H1 (cell line): Measurements from ENCODE around the gene SLC6A2. TPM values are rescaled to one million over a fixed set of nuclear protein-coding genes. Genes with fewer than 3 reads are reported as not detected.

Experiments used
- GABPA ChIP-seq: IDR thresholded peaks from 2 replicates; pipeline ENCODE4 v1.6.1; 2011; ENCODE audit warnings: mild to moderate bottlenecking, low read length, moderate library complexity, borderline replicate concordance; ENCODE audit not compliant: insufficient read depth
- GTF2F1 ChIP-seq: IDR thresholded peaks from 2 replicates; pipeline ENCODE4 v1.6.1; 2012; ENCODE audit warnings: low read depth, low read length, improper control_type of control experiment, borderline replicate concordance
- SIN3A ChIP-seq, 2 experiments: IDR thresholded peaks in 1 of 2; conservative IDR thresholded peaks in 1 of 2; 2 replicates each; pipeline ENCODE4 v1.6.1; 2011 to 2012; ENCODE audit warnings: low read length in 2 of 2, improper control_type of control experiment in 1 of 2, low read depth in 1 of 2, mild to moderate bottlenecking in 1 of 2
- TAF7 ChIP-seq: optimal IDR thresholded peaks from 2 replicates; pipeline ENCODE3; 2011; ENCODE audit warnings: low read depth, mild to moderate bottlenecking, inconsistent platforms, low read length, moderate library complexity, borderline replicate concordance
- TBP ChIP-seq: IDR thresholded peaks from 2 replicates; pipeline ENCODE4 v1.6.1; 2011; ENCODE audit warnings: low read depth, low read length, improper control_type of control experiment
- TCF12 ChIP-seq: IDR thresholded peaks from 2 replicates; pipeline ENCODE4 v1.6.1; 2011; ENCODE audit warnings: low read depth, mild to moderate bottlenecking, low read length
- polyA plus RNA-seq, 7 experiments: library from polyadenylated mRNA; depleted of rRNA in 3 of 7; stranded (reverse) in 5 of 7; unstranded in 2 of 7; fragments of >200 nt in 5 of 7; fragments of 200-250 nt in 2 of 7; gene quantifications; 1 replicate in 5 of 7; 2 replicates in 1 of 7; 4 replicates in 1 of 7; pipeline versions ENCODE4 v1.2.1 to v1.2.3, GENCODE V29; 2011 to 2013; ENCODE audit warnings: missing spikeins in 2 of 7, mixed read lengths in 2 of 7
- total RNA-seq: library from RNA; stranded (reverse); fragmentation: NEBNext Ultra II Directional; extraction: Animal tissue kit (Norgen Biotek cat#: 25700); gene quantifications from 2 replicates; pipeline ENCODE4 v1.2.1, GENCODE V29; 2021
- TF ChIP-seq, protein P1 (sequence below): IDR thresholded peaks from 2 replicates; pipeline ENCODE4 v1.6.1; 2012; ENCODE audit warnings: low read length, inconsistent platforms

SLC6A2 gene
- total and polyA plus RNA-seq, 2 of the 8 experiments (the other 6 are each of a cell fraction or from before 2014, with no cell fraction given), result 0.35 TPM; not detected in 1

DNA sequence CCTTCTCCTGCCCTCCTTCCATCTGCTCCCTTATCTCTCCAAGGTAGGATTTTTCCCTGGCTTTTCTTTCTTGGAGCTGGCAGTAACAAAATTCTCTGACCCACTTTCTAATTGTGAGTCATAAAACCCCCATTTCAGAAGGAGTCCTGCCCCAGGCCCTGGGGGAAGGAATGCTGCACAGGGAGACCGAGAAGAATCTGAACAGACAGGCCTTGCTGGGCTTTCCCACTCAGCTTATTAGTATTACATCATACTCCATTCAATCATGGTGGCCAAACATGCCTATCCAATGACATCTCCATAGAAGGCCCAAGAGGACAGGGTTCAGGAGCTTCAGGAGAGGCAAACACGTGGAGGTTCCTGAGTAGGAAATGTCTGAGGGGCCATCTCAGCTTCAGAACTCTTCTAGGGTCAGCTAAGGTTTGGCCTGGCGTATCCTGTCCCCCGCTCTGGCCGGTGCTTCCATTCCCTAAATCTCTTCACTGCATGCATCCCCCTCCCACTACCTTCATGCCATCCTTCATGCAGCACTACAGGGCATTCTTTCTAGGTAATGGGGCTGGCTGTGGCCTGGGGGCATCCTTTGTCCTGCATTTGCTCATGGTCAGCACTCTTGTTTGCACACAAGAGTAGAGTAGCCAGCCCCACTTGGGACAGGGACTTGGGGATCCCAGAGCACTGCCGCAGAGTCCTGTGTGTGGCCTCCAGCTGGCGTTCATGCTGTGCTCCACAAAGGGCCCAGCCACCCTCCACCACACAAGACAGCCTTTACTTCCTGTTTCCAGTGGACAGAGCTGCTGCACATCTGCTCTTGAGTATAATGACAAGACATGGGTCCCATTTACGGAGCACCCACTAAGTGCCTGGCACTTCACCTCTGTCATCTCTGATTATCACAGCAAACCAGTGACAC is 8.2 kb downstream of the SLC6A2 start (continued):
- TF ChIP-seq, protein P1, sequence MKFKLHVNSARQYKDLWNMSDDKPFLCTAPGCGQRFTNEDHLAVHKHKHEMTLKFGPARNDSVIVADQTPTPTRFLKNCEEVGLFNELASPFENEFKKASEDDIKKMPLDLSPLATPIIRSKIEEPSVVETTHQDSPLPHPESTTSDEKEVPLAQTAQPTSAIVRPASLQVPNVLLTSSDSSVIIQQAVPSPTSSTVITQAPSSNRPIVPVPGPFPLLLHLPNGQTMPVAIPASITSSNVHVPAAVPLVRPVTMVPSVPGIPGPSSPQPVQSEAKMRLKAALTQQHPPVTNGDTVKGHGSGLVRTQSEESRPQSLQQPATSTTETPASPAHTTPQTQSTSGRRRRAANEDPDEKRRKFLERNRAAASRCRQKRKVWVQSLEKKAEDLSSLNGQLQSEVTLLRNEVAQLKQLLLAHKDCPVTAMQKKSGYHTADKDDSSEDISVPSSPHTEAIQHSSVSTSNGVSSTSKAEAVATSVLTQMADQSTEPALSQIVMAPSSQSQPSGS, result no peak
- TF ChIP-seq TAF7 (no peak), GABPA (no peak), TCF12 (no peak), TBP (no peak), SIN3A (conservative IDR thresholded peaks at IDR 0.05 in 1 of 2, IDR thresholded peaks at IDR 0.05 in 1 of 2; ENCODE audit: low read depth in 1 of 2, low read length in 2 of 2) (no peak), GTF2F1 (no peak)
